ENCODE measurements around the gene MAP1A. TPM values are rescaled to one million over a fixed set of nuclear protein-coding genes. Genes with fewer than 3 reads are reported as not detected.
"Not testable (repeated sequence)": the region's sequence is repeated elsewhere in the genome, so short reads cannot be mapped to it uniquely, and the experiment has no call there.

Gene MAP1A
- total and polyA plus RNA-seq, 2 of the 13 experiments (the other 11 are each of a cell fraction or from before 2014, with no cell fraction given): 0.01 to 0.07 TPM

DNA sequence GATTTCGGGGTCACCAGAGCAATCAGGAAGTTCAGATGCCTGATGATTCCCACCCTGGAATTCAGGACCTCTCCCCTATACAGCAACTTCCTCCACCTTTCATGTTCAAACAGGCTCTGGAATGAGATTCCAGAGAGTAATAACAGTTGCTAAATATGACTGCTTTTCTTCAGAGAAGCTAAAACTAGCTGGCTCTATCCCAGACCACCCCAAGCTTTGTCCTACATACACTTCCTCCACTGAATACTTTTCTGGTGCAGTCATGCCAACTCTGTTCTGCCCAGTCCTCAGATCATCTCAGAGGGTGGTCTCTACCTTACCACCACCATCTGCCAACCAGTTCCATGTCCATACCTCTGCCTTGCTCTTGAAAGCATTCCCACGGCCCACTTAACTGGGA is 49.2 kb downstream of the MAP1A start:
- CTCF ChIA-PET (ENCODE audit: low intra/inter-chr PET ratio, low total read pairs); in situ Hi-C loops (cut with HindIII; ENCODE audit: extremely low pct_ligation_motif_present, low pct_unique_long_range_greater_than_20kb): not testable (repeated sequence)

DNA sequence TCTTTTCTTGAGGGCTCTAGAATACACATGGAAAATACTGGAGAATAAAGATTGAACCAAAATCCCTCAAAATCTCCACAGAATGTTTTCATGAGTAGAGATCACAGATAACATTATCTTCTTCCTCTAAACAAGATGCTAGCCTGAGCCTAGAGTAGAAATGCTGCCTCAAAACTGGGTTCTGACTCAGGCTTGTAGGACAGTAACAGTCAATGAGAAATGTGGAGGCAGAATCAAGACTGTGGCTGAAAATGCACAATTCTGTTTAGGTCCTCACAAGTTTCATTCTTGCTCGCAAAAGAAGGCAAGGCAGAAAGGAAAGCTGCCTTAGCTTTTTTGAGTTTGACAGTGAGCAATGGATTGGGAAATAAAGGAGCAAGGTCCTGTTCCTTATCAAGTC is 57.2 kb downstream of the MAP1A start:
- BruUV-seq (replicated peaks); H3K4me3 ChIP-seq (replicated peaks in 1 of 3; ENCODE audit: insufficient read depth in 1 of 3, low read depth in 2 of 3, low read length in 3 of 3); H3K36me3 ChIP-seq (replicated peaks in 1 of 2; ENCODE audit: control insufficient read depth in 1 of 2, insufficient read depth in 2 of 2, low read length in 2 of 2); in situ Hi-C loops (cut with HindIII; ENCODE audit: extremely low pct_ligation_motif_present, low pct_unique_long_range_greater_than_20kb); H3K9ac ChIP-seq (ENCODE audit: insufficient read depth, low read depth, low read length); H4K20me1 ChIP-seq (ENCODE audit: insufficient read depth, low read length); H3K27ac ChIP-seq (ENCODE audit: extremely low read length, insufficient read depth, low read length); ATAC-seq; intact Hi-C loops (cut with micrococcal nuclease; ENCODE audit: unreplicated experiment); H3K79me2 ChIP-seq (ENCODE audit: insufficient read depth, low read length); H3K27me3 ChIP-seq (ENCODE audit: control insufficient read depth in 1 of 2, insufficient read depth in 2 of 2, low read length in 2 of 2); H3K9me3 ChIP-seq (ENCODE audit: low read length); H3K4me2 ChIP-seq (ENCODE audit: low read depth, low read length); H2AFZ ChIP-seq (ENCODE audit: low read length); FAIRE-seq; H3K4me1 ChIP-seq (ENCODE audit: insufficient read depth, low read length); CTCF ChIA-PET (ENCODE audit: low intra/inter-chr PET ratio, low total read pairs); POLR2A ChIA-PET; DNase-seq (ENCODE audit: low spot score): not testable (repeated sequence)
- WGBS (ENCODE audit: low lambda C conversion rate): no CpG with 5 or more reads among the region's 1 CpG

More for the DNA sequence above, 49.2 kb downstream of the MAP1A start:
- BruUV-seq (replicated peaks); H4K20me1 ChIP-seq (ENCODE audit: insufficient read depth, low read length); H3K36me3 ChIP-seq (replicated peaks in 1 of 2; ENCODE audit: control insufficient read depth in 1 of 2, insufficient read depth in 2 of 2, low read length in 2 of 2); intact Hi-C loops (cut with micrococcal nuclease; ENCODE audit: unreplicated experiment); ATAC-seq; DNase-seq (ENCODE audit: low spot score); H3K4me2 ChIP-seq (ENCODE audit: low read depth, low read length); H3K9me3 ChIP-seq (ENCODE audit: low read length); H3K4me3 ChIP-seq (replicated peaks in 1 of 3; ENCODE audit: insufficient read depth in 1 of 3, low read depth in 2 of 3, low read length in 3 of 3); POLR2A ChIA-PET; H3K27ac ChIP-seq (ENCODE audit: extremely low read length, insufficient read depth, low read length); H3K9ac ChIP-seq (ENCODE audit: insufficient read depth, low read depth, low read length); H3K4me1 ChIP-seq (ENCODE audit: insufficient read depth, low read length); H3K79me2 ChIP-seq (ENCODE audit: insufficient read depth, low read length); FAIRE-seq; H3K27me3 ChIP-seq (ENCODE audit: control insufficient read depth in 1 of 2, insufficient read depth in 2 of 2, low read length in 2 of 2); H2AFZ ChIP-seq (ENCODE audit: low read length): not testable (repeated sequence)
- no CpG with 5 or more reads among the region's 2 CpGs for WGBS (ENCODE audit: low lambda C conversion rate)

Other genes starting within 250 kb of the MAP1A start
- not detected in 2 replicates for gene TGM7, start 215.4 kb upstream of the MAP1A start, total RNA-seq (2016; rRNA removed; fragmentation: Illumina TruSeq; extraction: Trizol)
- gene TGM7, start 215.4 kb upstream of the MAP1A start, polyA plus RNA-seq (2011; rRNA removed): not detected in 2 replicates
- 9.1 and 10.7 TPM in 2 replicates for gene LCMT2, start 187.0 kb upstream of the MAP1A start, total RNA-seq (2016; rRNA removed; fragmentation: Illumina TruSeq; extraction: Trizol)
- 6.2 and 6.9 TPM in 2 replicates for gene LCMT2, start 187.0 kb upstream of the MAP1A start, polyA plus RNA-seq (2011; rRNA removed)
- gene ZSCAN29, start 146.6 kb upstream of the MAP1A start, total RNA-seq (2016; rRNA removed; fragmentation: Illumina TruSeq; extraction: Trizol): 25.1 and 27.4 TPM in 2 replicates
- gene ZSCAN29, start 146.6 kb upstream of the MAP1A start, polyA plus RNA-seq (2011; rRNA removed): 8.3 and 10.6 TPM in 2 replicates
- 20.5 and 23.7 TPM in 2 replicates for gene TUBGCP4, start 146.5 kb upstream of the MAP1A start, total RNA-seq (2016; rRNA removed; fragmentation: Illumina TruSeq; extraction: Trizol)
- gene TUBGCP4, start 146.5 kb upstream of the MAP1A start, polyA plus RNA-seq (2011; rRNA removed): 15.0 and 15.1 TPM in 2 replicates
- 17.4 and 26.3 TPM in 2 replicates for gene TP53BP1, start 24.5 kb upstream of the MAP1A start, total RNA-seq (2016; rRNA removed; fragmentation: Illumina TruSeq; extraction: Trizol)
- gene TP53BP1, start 24.5 kb upstream of the MAP1A start, polyA plus RNA-seq (2011; rRNA removed): 15.9 and 17.1 TPM in 2 replicates
- 8.2 and 9.9 TPM in 2 replicates for gene PPIP5K1, start 72.6 kb downstream of the MAP1A start, total RNA-seq (2016; rRNA removed; fragmentation: Illumina TruSeq; extraction: Trizol)
- 10.9 and 12.3 TPM in 2 replicates for gene PPIP5K1, start 72.6 kb downstream of the MAP1A start, polyA plus RNA-seq (2011; rRNA removed)
- gene CKMT1B, start 76.4 kb downstream of the MAP1A start, total RNA-seq (2016; rRNA removed; fragmentation: Illumina TruSeq; extraction: Trizol): 0.58 and 0.73 TPM in 2 replicates
- 0.17 and 0.34 TPM in 2 replicates for gene CKMT1B, start 76.4 kb downstream of the MAP1A start, polyA plus RNA-seq (2011; rRNA removed)
- gene STRC, start 101.2 kb downstream of the MAP1A start, total RNA-seq (2016; rRNA removed; fragmentation: Illumina TruSeq; extraction: Trizol): 0.07 TPM in 1 of 2 replicates, not detected in the other
- gene STRC, start 101.2 kb downstream of the MAP1A start, polyA plus RNA-seq (2011; rRNA removed): 0.21 and 0.29 TPM in 2 replicates
- 0.53 and 0.66 TPM in 2 replicates for gene CATSPER2, start 131.2 kb downstream of the MAP1A start, total RNA-seq (2016; rRNA removed; fragmentation: Illumina TruSeq; extraction: Trizol)
- gene CATSPER2, start 131.2 kb downstream of the MAP1A start, polyA plus RNA-seq (2011; rRNA removed): 0.28 and 0.78 TPM in 2 replicates
- 0.13 TPM in 1 of 2 replicates, not detected in the other for gene CKMT1A, start 176.3 kb downstream of the MAP1A start, total RNA-seq (2016; rRNA removed; fragmentation: Illumina TruSeq; extraction: Trizol)
- 0.46 TPM in 1 of 2 replicates, not detected in the other for gene CKMT1A, start 176.3 kb downstream of the MAP1A start, polyA plus RNA-seq (2011; rRNA removed)
- 210 and 433 TPM in 2 replicates for gene PDIA3, start 228.8 kb downstream of the MAP1A start, total RNA-seq (2016; rRNA removed; fragmentation: Illumina TruSeq; extraction: Trizol)
- 198 and 238 TPM in 2 replicates for gene PDIA3, start 228.8 kb downstream of the MAP1A start, polyA plus RNA-seq (2011; rRNA removed)

All from HepG2 (cell line).